Tibial nerve (tissue), 4 donors: ENCODE data around the gene SORCS2.

ENCODE experiments used
- CTCF ChIP-seq, 5 experiments: fragments of 200-600 bp in 3 of 5; fragments of 450-650 bp in 2 of 5; sonication (generic) in 3 of 5; IDR thresholded peaks; one replicate each; pipeline ENCODE4 v1.5.1; 2016 to 2019; ENCODE audit warnings: antibody characterized with exemption in 5 of 5, mild to moderate bottlenecking in 3 of 5, moderate library complexity in 2 of 5
- EP300 ChIP-seq, 2 donors: sonication (generic); formaldehyde crosslinking; IDR thresholded peaks; one replicate each; pipeline ENCODE4 v1.6.1; 2017; ENCODE audit warnings: antibody characterized with exemption in 2 of 2, mild to moderate bottlenecking in 1 of 2

DNA sequence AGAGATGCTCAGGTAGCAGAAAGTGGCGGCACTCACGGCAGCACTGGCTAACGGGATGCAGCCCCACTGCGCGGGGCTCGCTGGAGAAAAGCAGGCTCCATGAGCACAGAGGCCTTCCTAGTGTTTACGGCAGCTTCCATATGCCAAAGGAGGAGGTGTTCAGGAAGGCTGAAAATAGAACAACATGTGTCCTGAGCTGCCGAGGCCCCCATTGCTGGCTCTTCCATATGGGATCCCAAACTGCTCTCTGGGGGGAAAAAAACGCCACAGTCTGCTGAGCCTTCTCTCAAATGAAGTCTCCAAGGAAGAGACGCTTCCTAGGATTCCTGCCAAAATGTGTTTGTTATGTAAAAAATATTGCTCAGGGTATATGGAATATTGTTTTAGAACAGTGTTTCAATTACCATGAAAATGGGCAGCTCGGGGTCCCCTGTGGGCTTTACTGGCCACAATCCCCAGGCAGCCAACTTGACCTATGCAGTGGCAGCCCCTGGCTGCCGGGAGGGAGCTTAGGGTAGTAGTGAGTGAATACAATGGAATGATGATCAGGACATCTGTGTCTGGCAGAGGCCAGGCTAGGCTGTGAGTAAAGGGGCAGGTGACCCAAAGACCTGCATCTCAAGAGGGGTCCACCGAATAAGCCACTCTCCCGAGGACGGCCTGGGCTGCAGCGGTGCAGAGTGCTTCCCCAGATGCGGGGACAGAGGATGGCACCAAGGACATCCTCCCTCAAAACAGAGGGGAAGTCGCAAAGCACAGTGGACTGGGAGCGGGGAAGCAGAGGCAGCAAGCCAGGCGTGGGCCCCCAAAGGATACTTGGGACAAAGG, 577.3 kb downstream of the SORCS2 start:
- TF ChIP-seq CTCF (IDR thresholded peaks at IDR 0.05) (no peak), EP300 (IDR thresholded peaks at IDR 0.05) (no peak)
